NOMO-1 treated with dmso at 0.1 percent for 144 hours (cell line): ENCODE measurements around the gene ZNF467.

ENCODE experiments used
- DNase-seq: peaks from one replicate; lab custom pipeline; 2025; ENCODE audit not compliant: unreplicated experiment; lab: John Stamatoyannopoulos, UW

Gene ZNF467, protein sequence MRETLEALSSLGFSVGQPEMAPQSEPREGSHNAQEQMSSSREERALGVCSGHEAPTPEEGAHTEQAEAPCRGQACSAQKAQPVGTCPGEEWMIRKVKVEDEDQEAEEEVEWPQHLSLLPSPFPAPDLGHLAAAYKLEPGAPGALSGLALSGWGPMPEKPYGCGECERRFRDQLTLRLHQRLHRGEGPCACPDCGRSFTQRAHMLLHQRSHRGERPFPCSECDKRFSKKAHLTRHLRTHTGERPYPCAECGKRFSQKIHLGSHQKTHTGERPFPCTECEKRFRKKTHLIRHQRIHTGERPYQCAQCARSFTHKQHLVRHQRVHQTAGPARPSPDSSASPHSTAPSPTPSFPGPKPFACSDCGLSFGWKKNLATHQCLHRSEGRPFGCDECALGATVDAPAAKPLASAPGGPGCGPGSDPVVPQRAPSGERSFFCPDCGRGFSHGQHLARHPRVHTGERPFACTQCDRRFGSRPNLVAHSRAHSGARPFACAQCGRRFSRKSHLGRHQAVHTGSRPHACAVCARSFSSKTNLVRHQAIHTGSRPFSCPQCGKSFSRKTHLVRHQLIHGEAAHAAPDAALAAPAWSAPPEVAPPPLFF

DNA sequence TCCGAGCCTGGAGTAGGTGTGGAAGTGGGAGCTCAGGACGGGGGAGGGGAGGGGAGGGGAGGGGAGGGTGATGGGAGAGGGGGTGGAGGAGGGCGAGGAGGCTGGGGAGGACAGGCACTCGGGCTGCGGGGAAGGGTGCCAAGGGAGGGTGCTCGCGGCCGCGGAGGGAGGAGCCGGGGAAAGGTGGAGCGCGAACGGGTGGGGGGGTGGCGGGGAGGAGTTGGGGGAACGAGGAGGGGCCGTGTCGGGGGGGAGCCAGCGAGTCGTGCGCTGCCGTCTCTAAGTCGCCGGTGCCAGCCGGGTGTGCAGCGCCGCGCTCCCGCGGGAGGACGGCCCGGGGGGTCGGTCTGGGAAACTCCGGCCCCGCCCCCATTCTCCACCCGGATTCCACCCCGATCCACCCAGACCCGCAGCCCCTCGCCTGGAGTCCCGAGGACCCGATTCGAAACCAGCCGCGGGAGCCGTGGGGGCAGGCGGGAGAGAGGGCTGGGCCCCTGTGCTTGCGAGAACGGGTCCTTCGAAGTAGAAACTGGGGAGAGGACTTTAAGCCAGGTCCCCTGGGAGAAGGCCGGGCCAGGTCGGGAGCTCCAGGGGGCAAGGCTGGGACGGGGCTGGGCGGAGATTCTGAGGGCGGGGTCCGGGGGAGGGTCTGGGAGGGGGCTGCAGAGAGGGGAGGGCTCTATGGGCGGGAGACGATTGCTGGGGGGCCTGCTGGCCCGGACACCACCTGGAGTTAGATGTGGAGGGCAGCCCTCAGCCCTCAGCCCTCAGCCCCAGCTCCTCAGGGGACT, at the start of gene ZNF467:
ZNF467 (minus strand) TSS at position 143 of the 791 bp plus-strand sequence. CDS start 2,556 bp downstream, outside the sequence.
- no peak for DNase-seq

DNA sequence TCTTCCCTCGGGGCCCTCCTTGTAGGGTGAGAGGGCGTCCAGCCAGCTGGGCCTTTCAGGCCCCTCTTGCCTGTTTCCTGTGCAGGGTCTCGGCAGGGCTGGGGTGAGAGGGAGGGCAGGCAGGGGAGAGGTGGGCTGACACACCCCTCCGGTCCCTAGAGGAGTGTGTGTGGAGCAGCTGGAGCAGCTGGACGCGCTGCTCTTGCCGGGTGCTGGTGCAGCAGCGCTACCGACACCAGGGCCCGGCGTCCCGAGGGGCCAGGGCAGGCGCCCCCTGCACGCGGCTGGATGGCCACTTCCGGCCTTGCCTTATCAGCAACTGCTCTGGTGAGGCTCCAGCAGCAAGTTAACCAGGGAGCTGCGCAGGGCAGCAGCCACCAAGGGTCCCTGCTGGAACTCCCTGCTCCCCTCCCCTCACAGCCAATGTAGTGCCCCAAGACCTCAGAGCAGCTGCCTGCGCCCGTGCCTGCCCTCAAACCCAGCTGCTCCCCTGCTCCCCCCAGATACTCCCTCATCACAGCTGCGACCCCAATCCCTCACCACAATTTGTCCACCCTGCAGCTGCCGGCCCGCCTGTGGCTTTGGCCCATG, 49.1 kb upstream of the ZNF467 start:
- DNase-seq: no peak

DNA sequence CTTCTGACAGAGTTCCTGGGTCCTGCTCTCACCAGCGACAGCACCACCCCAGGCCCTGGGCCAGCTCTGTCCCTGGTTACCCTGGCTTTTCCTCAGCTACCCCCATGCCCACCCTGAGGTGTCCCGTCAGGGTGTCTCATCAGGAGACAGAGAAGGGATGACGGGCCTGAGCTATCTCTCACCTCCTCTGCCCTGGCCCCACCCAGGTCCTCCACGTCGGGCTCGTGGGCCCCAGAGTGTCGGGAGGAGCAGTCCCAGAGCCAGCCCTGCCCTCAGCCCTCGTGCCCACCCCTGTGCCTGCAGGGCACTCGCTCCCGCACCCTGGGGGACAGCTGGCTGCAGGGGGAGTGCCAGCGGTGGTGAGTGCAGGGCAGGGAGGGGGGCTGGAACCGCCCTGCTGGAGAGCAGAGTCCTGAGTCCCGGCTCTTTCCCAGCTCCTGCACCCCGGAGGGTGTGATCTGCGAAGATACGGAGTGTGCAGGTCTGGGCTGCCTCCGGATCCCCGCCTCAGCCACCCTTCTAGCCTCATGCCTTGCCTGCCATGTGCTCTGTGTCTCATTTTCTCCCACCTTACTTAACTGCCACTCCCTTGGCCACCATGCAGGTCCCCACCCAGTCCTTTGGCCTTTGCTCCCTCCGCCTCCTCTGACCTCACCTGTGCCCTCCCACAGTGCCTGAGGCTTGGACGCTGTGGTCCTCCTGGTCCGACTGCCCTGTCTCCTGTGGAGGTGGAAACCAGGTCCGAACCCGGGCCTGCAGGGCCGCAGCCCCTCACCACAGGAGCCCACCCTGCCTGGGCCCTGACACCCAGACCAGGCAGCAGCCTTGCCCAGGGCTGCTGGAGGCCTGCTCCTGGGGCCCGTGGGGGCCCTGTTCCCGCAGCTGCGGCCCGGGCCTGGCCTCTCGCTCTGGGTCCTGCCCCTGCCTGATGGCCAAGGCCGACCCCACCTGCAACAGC, 48.1 kb upstream of the ZNF467 start:
- DNase-seq: no peak

DNA sequence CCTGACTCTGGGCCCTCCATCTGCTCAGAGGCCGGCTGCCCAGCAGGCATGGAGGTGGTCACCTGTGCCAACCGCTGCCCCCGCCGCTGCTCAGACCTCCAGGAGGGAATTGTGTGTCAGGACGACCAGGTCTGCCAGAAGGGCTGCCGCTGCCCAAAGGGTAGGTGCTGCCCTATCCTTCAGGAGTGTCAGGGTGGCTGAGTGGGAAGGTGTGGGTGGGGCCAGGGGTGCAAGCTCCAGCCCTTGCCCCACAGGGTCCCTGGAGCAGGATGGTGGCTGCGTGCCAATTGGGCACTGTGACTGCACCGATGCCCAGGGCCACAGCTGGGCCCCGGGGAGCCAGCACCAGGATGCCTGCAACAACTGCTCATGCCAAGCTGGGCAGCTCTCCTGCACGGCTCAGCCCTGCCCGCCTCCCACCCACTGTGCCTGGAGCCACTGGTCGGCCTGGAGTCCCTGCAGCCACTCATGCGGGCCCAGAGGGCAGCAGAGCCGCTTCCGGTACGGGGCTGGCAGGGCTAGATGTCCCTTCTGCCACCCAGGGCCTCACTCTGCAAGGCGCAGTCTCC, 47.3 kb upstream of the ZNF467 start:
- DNase-seq: no peak

DNA sequence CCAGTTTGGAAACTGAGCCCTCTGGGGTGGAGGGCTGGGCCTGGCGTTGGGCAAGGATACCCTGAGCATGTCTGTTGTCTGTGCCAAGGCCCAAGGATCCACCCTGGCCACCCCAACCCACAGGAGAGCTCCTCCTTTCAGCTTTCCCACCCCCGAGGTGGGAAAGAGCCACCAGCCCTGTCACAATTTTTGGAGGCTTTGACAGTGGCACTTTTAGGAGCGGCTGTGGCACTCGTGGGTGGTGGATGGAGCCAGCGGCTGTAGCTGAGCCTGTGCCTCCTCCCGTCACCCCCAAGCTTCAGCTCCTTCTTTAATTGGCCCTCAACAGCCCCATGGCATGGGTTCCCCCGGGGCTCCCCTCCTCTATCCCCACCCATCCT, 46.6 kb upstream of the ZNF467 start:
- DNase-seq: no peak

DNA sequence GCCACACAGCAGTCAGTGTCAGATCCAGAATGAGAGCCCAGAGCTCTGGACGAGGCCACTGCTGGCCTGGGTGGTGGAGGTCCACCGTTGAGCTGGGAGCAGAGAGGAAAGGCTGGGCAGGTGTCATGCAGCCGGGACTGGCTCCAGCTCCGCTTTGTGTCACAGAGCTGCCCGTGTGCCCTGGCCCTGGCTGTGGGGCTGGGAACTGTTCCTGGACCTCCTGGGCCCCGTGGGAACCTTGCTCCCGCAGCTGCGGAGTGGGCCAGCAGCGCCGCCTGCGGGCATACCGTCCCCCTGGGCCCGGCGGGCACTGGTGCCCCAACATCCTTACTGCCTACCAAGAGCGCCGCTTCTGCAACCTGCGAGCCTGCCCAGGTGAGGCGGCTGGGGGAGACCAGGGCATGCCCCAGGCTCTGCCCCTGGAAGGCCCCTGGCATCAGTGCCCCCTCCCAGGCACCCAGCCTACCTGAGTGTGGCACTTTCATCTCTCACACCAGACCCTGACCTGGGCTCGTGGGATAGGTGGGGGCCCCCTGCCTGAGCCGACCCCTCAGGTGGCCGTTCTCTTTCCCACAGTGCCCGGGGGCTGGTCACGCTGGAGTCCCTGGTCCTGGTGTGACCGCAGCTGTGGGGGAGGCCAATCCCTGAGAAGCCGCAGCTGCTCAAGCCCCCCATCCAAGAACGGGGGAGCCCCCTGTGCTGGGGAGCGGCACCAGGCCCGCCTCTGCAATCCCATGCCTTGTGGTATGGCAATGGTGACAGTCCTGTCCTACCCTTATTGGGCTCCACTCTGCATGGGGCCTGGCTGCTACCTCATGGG, 46.0 kb upstream of the ZNF467 start:
- DNase-seq: no peak

DNA sequence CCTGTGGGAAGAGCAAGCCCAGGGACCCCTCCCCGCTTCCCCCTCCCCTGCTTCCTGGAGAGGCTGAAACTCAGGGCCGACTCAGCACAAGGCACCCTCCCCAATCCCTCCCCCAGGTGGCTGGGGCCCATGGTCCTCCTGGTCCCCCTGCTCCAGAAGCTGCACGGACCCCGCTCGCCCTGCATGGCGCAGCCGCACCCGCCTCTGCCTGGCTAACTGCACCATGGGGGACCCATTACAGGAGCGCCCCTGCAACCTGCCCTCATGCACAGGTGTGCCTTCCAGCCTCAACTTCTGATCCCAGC, 45.1 kb upstream of the ZNF467 start:
- DNase-seq: no peak

DNA sequence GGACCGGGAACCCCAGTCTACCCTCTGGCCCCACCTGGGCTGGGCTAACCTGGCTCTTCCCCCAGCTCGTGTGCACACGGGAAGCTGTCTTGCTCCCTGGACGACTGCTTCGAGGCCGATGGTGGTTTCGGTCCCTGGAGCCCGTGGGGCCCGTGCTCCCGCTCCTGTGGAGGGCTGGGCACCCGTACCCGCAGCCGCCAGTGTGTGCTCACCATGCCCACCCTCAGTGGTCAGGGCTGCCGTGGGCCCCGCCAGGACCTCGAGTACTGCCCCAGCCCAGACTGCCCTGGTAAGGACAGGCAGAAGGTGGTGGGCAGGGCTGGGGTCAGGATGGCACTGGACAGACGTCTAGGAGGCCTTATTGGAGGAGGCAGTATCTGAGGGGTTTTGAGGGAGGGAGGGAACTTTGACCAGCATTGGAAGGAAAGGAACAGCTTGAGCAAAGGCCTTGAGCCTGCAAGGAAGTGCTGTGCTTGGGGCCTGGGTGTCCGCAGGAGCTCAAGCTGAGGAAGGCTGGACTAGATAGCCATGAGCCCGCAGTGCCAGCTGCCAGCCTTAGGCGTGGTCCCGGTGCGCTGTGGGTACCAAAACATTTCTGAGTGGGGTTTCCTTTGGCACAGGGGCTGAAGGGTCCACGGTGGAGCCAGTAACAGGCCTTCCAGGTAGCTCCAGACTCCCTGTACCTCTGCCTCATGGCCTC, 44.6 kb upstream of the ZNF467 start:
- DNase-seq: no peak

DNA sequence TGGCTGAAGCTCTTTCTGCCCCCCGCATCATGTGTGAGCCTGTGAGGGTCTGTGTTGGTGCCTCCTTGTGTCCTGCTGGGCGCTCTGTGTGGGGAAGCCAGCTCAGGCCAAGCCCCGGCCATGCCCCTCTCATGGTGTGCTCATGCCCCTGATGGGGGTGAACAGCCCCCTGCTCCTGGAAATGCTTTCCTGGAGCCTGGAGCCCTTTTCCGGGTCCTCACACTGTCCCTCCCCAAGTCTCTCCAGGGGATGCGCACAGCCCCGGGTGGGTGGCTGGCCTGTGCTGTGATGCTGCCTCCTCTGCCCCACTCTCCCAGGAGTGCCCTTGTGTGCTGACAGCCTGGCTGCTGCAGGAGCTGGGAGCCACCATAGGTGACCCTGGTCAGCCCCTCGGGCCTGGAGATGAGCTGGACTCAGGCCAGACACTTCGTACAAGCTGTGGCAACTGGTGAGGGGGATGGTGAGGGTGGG, 43.9 kb upstream of the ZNF467 start:
- DNase-seq: no peak

DNA sequence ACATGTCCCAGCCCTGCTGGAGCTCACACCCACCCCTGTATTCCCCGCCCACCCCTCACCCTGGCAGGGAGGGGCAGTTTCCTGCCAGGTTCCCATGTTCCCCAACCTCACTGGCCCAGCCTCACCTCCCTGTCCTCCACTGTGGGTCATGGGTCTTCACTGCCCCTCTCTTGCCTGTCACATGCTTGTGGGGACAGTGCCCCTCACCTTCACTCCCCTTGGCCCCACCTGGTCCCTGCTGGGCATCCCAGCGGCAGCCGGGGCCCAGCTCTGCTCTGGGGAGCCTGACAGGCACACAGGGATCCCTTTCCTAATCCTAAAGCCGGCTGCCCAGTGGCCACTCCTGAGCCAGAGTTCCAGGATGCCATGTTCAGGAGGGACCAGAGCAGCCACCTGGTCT, 43.4 kb upstream of the ZNF467 start:
- DNase-seq: no peak

DNA sequence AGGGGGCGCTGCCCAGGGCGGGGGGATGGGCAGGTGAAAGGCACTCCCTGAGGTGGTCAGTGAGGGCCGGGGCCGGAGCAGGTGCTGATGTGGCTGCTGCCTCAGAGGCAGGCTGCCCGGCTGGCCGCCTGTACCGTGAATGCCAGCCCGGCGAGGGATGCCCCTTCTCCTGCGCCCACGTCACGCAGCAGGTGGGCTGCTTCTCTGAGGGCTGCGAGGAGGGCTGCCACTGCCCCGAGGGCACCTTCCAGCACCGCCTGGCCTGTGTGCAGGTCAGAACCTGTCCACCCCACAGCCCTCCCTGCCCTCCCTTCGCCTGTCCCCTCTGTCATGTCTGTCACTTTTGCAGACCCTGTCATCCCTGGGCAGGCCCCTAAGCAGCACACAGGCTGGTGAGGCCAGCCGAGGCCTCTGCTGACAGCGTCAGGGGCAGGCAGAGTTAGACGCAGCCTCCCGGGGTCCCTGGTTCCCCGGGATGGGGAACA, 42.9 kb upstream of the ZNF467 start:
- DNase-seq: no peak

DNA sequence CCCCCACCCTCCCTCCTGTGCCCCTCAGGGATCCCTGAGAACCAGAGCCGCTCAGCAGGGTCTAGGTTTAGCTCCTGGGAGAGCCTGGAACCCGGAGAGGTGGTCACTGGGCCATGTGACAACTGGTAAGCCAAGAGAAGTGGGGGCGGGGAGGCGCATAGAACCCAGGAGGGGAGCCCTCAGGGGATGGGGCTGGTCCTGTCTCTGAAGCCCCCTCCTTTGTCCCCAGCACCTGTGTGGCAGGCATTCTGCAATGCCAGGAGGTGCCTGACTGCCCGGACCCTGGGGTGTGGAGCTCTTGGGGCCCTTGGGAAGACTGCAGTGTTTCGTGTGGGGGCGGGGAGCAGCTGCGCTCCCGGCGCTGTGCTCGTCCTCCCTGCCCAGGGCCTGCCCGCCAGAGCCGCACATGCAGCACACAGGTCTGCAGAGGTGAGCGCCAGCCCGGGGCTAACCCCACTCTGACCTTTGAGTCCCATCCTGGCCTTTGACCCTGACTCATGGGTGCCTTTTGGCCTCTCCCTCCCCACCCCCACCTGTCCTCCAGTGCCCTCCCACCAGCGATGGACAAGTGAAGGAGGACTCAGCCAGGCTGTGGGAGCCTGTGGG, 42.4 kb upstream of the ZNF467 start:
- DNase-seq: no peak

DNA sequence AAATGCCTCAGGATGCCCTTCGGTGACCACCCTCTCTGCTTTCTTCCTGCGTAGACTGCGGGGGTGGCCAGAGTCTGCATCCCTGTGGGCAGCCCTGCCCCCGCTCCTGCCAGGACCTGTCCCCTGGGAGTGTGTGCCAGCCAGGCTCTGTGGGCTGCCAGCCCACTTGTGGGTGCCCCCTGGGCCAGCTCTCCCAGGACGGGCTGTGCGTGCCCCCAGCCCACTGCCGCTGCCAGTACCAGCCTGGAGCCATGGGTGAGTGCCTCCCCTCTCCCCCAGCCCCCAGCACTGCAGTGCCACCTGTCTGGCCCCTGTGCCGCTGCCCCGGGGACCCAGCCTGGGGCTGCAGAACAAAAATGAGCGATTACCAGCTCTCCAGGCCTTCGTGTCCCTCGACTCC, 41.7 kb upstream of the ZNF467 start:
- no peak for DNase-seq

DNA sequence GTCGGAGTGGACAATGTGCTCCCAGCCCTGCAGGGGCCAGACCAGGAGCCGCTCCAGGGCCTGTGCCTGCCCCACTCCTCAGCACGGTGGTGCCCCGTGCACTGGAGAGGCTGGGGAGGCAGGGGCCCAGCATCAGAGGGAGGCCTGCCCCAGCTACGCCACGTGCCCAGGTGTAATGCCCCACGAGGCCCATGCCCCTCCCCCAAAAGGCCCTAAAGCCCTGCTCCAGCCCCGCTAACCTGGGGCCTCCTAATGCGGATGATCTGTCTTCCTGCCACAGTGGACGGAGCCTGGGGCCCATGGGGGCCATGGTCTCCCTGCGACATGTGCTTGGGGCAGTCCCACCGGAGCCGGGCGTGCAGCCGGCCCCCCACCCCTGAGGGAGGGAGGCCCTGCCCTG, 41.1 kb upstream of the ZNF467 start:
- DNase-seq: no peak

DNA sequence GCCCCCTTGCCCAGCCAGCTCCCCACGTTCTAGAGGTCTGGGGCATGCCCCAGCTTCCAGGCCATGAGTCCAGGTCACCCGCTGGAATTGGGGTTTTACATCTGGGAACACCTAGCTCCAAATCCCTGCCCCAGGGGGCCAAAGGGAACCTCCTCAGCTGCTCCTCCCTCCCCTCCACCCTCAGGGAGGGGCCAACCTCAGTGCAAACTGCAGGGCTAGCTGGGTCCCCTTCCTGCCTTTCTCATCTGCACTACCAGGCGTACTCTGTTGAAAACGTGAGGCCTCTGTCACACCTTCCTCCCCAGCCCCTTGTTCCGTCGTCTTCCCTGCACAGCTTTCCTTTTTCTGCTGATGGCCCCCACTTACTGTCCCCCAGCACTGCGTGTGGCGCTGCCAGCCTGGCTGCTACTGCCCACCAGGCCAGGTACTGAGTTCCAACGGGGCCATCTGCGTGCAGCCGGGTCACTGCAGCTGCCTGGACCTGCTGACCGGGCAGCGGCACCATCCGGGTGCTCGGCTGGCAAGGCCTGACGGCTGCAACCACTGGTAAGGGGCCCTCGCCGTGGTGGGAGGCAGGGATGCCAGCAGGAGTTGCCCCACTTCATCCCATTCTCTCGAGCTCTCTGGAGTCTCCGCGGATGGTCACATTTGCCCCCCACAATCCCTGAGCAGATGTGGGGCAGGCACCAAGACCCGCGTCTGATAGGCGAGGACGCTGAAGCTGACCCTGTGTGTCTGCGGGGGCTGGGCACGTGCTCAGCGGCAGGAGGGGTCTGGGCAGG, 40.1 kb upstream of the ZNF467 start:
- no peak for DNase-seq

DNA sequence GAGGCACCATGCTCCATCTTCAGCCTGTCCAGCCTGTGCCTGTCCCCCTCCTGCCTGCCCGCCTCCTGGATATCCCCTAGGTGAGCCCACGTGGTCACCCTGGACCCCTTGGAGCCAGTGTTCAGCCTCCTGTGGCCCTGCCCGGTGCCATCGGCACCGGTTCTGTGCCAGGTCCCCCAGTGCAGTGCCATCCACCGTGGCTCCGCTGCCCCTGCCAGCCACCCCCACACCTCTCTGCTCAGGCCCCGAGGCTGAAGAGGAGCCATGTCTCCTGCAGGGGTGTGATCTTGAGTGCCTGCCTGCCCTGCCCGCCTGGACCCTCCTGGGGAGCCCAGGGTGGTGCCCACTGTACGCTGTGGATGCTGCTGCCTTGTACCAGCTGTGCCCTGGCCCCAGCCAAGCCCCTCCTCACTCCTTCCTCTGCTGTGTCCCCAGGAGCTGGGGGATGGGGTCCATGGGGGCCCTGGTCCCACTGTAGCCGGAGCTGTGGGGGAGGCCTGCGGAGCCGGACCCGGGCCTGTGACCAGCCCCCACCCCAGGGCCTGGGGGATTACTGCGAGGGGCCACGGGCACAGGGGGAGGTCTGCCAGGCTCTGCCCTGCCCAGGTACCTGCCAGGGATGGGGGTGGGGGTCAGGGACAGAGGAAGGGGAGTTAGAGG, 38.6 kb upstream of the ZNF467 start:
- no peak for DNase-seq

DNA sequence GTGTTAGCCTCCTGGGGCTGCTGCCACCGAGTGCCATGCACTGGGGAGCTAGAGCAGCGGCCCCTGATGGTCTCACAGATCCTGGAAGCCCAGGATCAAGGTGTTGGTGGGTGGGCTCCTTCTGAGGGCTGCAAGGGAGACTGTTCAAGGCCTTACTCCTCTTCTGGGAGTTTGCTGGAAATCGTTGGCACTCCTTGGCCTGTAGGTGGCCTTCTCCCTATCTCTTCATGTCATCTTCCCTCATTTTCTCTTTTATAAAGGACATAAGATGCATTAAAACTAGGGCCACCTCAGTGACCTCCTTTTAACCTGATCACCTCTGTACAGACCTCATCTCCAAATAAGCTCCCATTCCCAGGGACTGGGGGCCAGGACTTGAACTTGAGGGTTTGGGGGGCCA, 37.8 kb upstream of the ZNF467 start:
- DNase-seq: no peak
